Trophoblast cell (in vitro differentiated cells and primary cell): ENCODE results near the gene RPN1.
"Not testable (repeated sequence)": the region's sequence is repeated elsewhere in the genome, so short reads cannot be mapped to it uniquely, and the experiment has no call there.

Source experiments
- DNase-seq, 2 donors: peaks; one replicate each; pipeline ENCODE4 v3.0.0-alpha.2; 2016
- H2AFZ ChIP-seq: 2 replicates; pipeline ENCODE4 v1.6.1; 2013; ENCODE audit warnings: low read length, moderate library complexity, mild to moderate bottlenecking; ENCODE audit not compliant: insufficient read depth, poor library complexity
- H2AK5ac ChIP-seq: 2 replicates; pipeline ENCODE4 v1.6.1; 2013; ENCODE audit warnings: mild to moderate bottlenecking, low read length
- H2BK120ac ChIP-seq: 2 replicates; pipeline ENCODE4 v1.6.1; 2013; ENCODE audit warnings: low read length, mild to moderate bottlenecking, moderate library complexity; ENCODE audit not compliant: insufficient read depth, poor library complexity
- H2BK12ac ChIP-seq: 2 replicates; pipeline ENCODE4 v1.6.1; 2013; ENCODE audit warnings: mild to moderate bottlenecking, low read length, moderate library complexity
- H2BK5ac ChIP-seq: 2 replicates; pipeline ENCODE4 v1.6.1; 2013; ENCODE audit warnings: low read length, low read depth, moderate library complexity, mild to moderate bottlenecking; ENCODE audit not compliant: poor library complexity
- H3K14ac ChIP-seq: 2 replicates; pipeline ENCODE4 v1.6.1; 2013; ENCODE audit warnings: mild to moderate bottlenecking, low read length
- H3K18ac ChIP-seq: 2 replicates; pipeline ENCODE4 v1.6.1; 2013; ENCODE audit warnings: mild to moderate bottlenecking, low read length
- H3K23ac ChIP-seq: 2 replicates; pipeline ENCODE4 v1.6.1; 2013; ENCODE audit warnings: low read length
- H3K27ac ChIP-seq: 2 replicates; pipeline ENCODE4 v1.5.1; 2013; ENCODE audit warnings: low read depth, mild to moderate bottlenecking, inconsistent platforms, low read length, moderate library complexity
- H3K27me3 ChIP-seq: 2 replicates; pipeline ENCODE4 v1.6.1; 2013; ENCODE audit warnings: inconsistent platforms, mild to moderate bottlenecking, low read length, moderate library complexity; ENCODE audit not compliant: insufficient read depth
- H3K36me3 ChIP-seq, 2 experiments: 1 replicate in 1 of 2; 2 replicates in 1 of 2; pipeline ENCODE4 v1.6.1; 2013; ENCODE audit warnings: low read length in 2 of 2, mild to moderate bottlenecking in 2 of 2, moderate library complexity in 1 of 2; ENCODE audit not compliant: insufficient read depth in 2 of 2, control insufficient read depth in 1 of 2
- H3K4ac ChIP-seq: 2 replicates; pipeline ENCODE4 v1.6.1; 2013; ENCODE audit warnings: low read depth, mild to moderate bottlenecking, low read length, moderate library complexity
- H3K4me1 ChIP-seq, 2 experiments: 1 replicate in 1 of 2; 2 replicates in 1 of 2; pipeline ENCODE4 v1.6.1; 2013; ENCODE audit warnings: low read length in 2 of 2, mild to moderate bottlenecking in 2 of 2, moderate library complexity in 1 of 2; ENCODE audit not compliant: insufficient read depth in 2 of 2, control insufficient read depth in 1 of 2
- H3K4me2 ChIP-seq: 2 replicates; pipeline ENCODE4 v1.6.1; 2013; ENCODE audit warnings: inconsistent platforms, mild to moderate bottlenecking, low read length, moderate library complexity
- H3K4me3 ChIP-seq: 2 replicates; pipeline ENCODE4 v1.5.1; 2013; ENCODE audit warnings: mild to moderate bottlenecking, low read depth, low read length, inconsistent platforms
- H3K79me1 ChIP-seq: one replicate; pipeline ENCODE4 v1.6.1; 2013; ENCODE audit warnings: low read length
- H3K79me2 ChIP-seq: 2 replicates; pipeline ENCODE4 v1.6.1; 2013; ENCODE audit warnings: low read length, mild to moderate bottlenecking; ENCODE audit not compliant: control insufficient read depth, insufficient read depth, poor library complexity
- H3K9ac ChIP-seq: 2 replicates; pipeline ENCODE4 v1.6.1; 2013; ENCODE audit warnings: mild to moderate bottlenecking, low read length
- H3K9me3 ChIP-seq: 2 replicates; pipeline ENCODE4 v1.6.1; 2013; ENCODE audit warnings: low read depth, mild to moderate bottlenecking, control low read depth, inconsistent platforms, low read length; ENCODE audit not compliant: insufficient read depth
- H4K12ac ChIP-seq: 2 replicates; pipeline ENCODE4 v1.6.1; 2013; ENCODE audit warnings: low read depth, mild to moderate bottlenecking, low read length, moderate library complexity
- H4K8ac ChIP-seq: 2 replicates; pipeline ENCODE4 v1.6.1; 2013; ENCODE audit warnings: low read depth, mild to moderate bottlenecking, low read length, moderate library complexity
- H4K91ac ChIP-seq: one replicate; pipeline ENCODE4 v1.6.1; 2013; ENCODE audit warnings: low read depth, mild to moderate bottlenecking, low read length, moderate library complexity
- WGBS: extraction: QIAGEN DNeasy Blood & Tissue Kit; methylation state at CpG from one replicate; pipeline ENCODE4 v1.1.7; 2013; ENCODE audit warnings: missing lambda C conversion rate; ENCODE audit not compliant: insufficient read length, insufficient coverage; ENCODE audit errors: extremely low coverage; 5-methylcytosine and 5-hydroxymethylcytosine counted together

Gene RPN1

DNA sequence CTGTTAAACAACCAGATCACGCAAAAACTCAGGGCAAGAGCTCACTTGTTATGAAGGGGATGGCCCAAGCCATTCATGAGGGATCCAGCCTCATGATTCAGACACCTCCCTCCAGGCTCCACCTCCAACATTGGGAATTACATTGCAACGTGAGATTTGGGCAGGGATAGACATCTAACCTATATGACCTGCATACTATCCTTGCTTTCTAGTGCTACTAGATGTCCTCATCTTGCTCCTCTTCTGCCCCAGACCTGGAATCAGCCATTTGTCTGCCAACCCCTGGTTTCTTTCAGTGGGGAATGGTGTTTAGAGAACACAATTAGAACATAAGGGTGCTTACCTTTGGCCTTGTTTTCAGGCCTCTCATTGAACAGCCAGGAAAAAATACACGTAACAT, 63.2 kb downstream of the RPN1 start:
- Histone ChIP-seq H3K9me3 (peaks cover 3% of the 10 kb centered on the region), H2BK120ac (no peak overlapping the region), H3K27ac (no peak overlapping the region)

DNA sequence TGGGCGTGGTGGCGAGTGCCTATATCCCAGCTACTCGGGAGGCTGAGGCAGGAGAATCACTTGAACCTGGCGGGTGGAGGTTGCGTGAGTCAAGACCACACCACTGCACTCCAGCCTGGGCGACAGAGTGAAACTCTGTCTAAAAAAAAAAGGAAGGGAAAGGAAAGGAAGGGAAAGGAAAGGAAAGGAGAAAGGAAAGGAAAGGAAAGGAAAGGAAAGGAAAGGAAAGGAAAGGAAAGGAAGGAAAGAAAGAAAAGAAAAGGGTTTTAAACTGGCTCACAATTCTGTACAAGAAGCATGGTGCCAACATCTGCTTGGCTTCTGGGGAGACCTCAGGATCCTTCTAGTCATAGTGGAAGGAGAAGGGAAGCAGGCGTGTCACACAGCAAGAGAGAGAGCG, 63.7 kb downstream of the RPN1 start:
- not testable (repeated sequence) for H3K9ac ChIP-seq, H3K36me3 ChIP-seq, H3K18ac ChIP-seq, H3K4ac ChIP-seq, H2BK12ac ChIP-seq, H3K23ac ChIP-seq, H3K4me1 ChIP-seq, H3K4me3 ChIP-seq, H2AFZ ChIP-seq, H2AK5ac ChIP-seq, H2BK5ac ChIP-seq, H4K8ac ChIP-seq, H2BK120ac ChIP-seq, H3K9me3 ChIP-seq, H3K4me2 ChIP-seq, H3K79me2 ChIP-seq, H3K27ac ChIP-seq, H3K14ac ChIP-seq, H4K12ac ChIP-seq, H3K27me3 ChIP-seq, H3K79me1 ChIP-seq, H4K91ac ChIP-seq
- peak in 1 of 2 donors; percentile 39 for DNase-seq
- no CpG with 5 or more reads among the region's 8 CpGs for WGBS

More for the DNA sequence above, 63.2 kb downstream of the RPN1 start:
- Histone ChIP-seq H4K12ac (no peak overlapping the region), H3K4me3 (no peak overlapping the region), H3K4me1 (no peaks in the 10 kb centered on the region), H3K18ac (no peak overlapping the region), H3K79me2 (no peaks in the 10 kb centered on the region), H2AK5ac (no peak overlapping the region), H2AFZ (no peak overlapping the region), H2BK5ac (no peak overlapping the region), H3K36me3 (no peaks in the 10 kb centered on the region), H3K9ac (no peak overlapping the region), H2BK12ac (no peak overlapping the region), H3K27me3 (no peaks in the 10 kb centered on the region), H4K8ac (no peak overlapping the region), H4K91ac (no peak overlapping the region), H3K79me1 (no peaks in the 10 kb centered on the region), H3K4ac (no peak overlapping the region), H3K4me2 (no peak overlapping the region), H3K14ac (no peak overlapping the region), H3K23ac (no peak overlapping the region)
- WGBS = no CpG with 5 or more reads among the region's 3 CpGs
- DNase-seq = peak; percentile 85 to 92

- not testable (repeated sequence) for H2AFZ ChIP-seq
- WGBS = no CpG with 5 or more reads among the region's 9 CpGs
Observed at GRCh38 chr3:128586391-128586790, 64.2 kb downstream of the RPN1 start.

DNA sequence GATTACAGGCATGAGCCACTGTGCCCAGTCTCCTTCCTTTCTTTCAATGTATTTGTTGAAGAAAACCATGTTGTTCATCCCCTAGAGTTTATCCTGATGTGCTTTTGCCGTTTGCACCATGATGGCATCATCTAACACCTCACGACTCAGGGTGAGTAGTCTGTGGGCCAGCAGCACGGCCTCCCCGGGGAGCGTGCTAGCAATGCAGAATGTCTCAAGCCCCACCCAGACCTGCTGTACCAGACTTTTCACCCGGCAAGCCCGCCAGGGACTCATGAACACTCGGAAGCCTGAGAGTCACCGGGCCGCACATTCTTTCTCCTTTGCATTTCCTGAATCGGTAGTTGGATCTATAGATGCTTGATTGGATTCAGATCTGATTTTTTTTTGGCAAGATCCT, 64.6 kb downstream of the RPN1 start:
- H3K36me3 ChIP-seq = no peaks in the 10 kb centered on the region
- no peaks in the 10 kb centered on the region for H3K79me2 ChIP-seq
- no peak overlapping the region for H3K9ac ChIP-seq
- WGBS = no CpG with 5 or more reads among the region's 11 CpGs
- no peak overlapping the region for H2AK5ac ChIP-seq
- H3K79me1 ChIP-seq = no peaks in the 10 kb centered on the region
- no peak overlapping the region for H3K18ac ChIP-seq
- H2BK120ac ChIP-seq = no peak overlapping the region
- DNase-seq = peak; percentile 97 to 98
- peaks cover 2% of the 10 kb centered on the region for H3K9me3 ChIP-seq
- no peak overlapping the region for H4K91ac ChIP-seq
- no peak overlapping the region for H3K27ac ChIP-seq
- H3K23ac ChIP-seq = no peak overlapping the region
- no peak overlapping the region for H2BK12ac ChIP-seq
- H4K12ac ChIP-seq = no peak overlapping the region
- H3K4me1 ChIP-seq = no peaks in the 10 kb centered on the region
- no peak overlapping the region for H2BK5ac ChIP-seq
- no peak overlapping the region for H3K4me3 ChIP-seq
- no peak overlapping the region for H3K4me2 ChIP-seq
- no peak overlapping the region for H4K8ac ChIP-seq
- no peak overlapping the region for H3K14ac ChIP-seq
- H3K4ac ChIP-seq = no peak overlapping the region
- no peak overlapping the region for H2AFZ ChIP-seq
- no peaks in the 10 kb centered on the region for H3K27me3 ChIP-seq

More at GRCh38 chr3:128586391-128586790, 64.2 kb downstream of the RPN1 start:
- not testable (repeated sequence) for H3K9ac ChIP-seq, H3K79me2 ChIP-seq, H3K27ac ChIP-seq, H2BK5ac ChIP-seq, H3K4ac ChIP-seq, H2BK12ac ChIP-seq, H3K27me3 ChIP-seq, H3K4me1 ChIP-seq, H3K9me3 ChIP-seq, H3K36me3 ChIP-seq, H3K4me3 ChIP-seq, H3K4me2 ChIP-seq, H3K18ac ChIP-seq, H3K14ac ChIP-seq, H4K91ac ChIP-seq, H4K8ac ChIP-seq, H3K79me1 ChIP-seq, H4K12ac ChIP-seq, H3K23ac ChIP-seq, H2AK5ac ChIP-seq, H2BK120ac ChIP-seq
- DNase-seq = peak; percentile 84 to 88
